Epithelial cell of proximal tubule (primary cell): ENCODE results near the gene PER2. TPM values are rescaled to one million over a fixed set of nuclear protein-coding genes. Genes with fewer than 3 reads are reported as not detected.

Source experiments
- DNase-seq: peaks from one replicate; pipeline ENCODE4 v3.0.0-alpha.2; 2011; ENCODE audit warnings: low read depth
- H3K4me3 ChIP-seq: 2 replicates; pipeline ENCODE4 v1.5.1; 2011; ENCODE audit warnings: low read depth, mild to moderate bottlenecking, low read length
- CTCF ChIP-seq: conservative IDR thresholded peaks from 2 replicates; pipeline ENCODE4 v1.5.1; 2012; ENCODE audit warnings: low read depth, mild to moderate bottlenecking, low read length
- total RNA-seq: library from RNA; depleted of rRNA; stranded (reverse); fragments of >200 nt; gene quantifications from 2 replicates; pipeline ENCODE4 v1.2.3, GENCODE V29; 2015

Gene PER2
- total RNA-seq, 1 donor from 2014 or later, result 0.86 TPM

GRCh38 chr2:238243496-238244076 lies 44.8 kb downstream of the PER2 start:
- H3K4me3 ChIP-seq, result no peak overlapping the region
- no peak for DNase-seq
- TF ChIP-seq CTCF, result no peak

DNA sequence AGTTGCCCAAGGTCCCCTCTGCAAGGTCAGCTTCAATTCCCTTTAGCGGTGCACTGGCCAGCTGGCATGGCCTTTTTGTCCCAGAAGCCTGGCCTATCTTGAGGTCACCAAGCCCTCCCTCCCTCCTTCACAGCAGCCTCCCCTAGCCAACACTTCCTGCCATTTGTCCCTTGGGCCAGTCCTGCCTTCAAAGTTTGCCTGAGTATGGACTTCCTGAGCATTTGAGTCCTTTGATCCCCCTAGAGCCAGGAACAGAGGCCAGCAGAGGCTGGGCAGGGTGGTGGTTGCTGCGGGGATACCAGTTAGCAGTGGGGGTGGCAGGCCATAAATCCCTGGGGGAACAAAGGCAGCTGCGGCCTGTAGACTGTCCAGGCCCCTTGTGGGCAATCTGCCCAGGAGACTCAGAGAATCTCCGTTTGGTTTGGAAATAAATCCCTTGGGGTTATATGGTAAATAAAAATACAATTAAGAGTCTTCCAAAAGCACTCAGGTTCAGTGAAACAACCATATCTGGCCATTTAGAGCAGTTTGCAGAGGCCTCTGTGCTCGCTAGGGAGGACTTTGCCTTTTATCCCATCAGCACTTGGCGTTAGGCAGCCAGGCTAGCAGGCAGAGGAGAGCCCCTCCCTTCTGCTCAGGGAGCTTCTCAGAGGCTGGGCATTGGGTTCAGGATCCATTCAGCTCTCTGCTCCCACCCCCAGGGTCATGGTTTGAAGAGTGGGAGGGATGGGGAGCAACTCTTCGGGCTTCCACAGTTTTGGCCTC lies 45.5 kb downstream of the PER2 start:
- no peak for DNase-seq
- no peak for TF ChIP-seq CTCF
- H3K4me3 ChIP-seq, result no peak overlapping the region

- H3K4me3 ChIP-seq, result no peak overlapping the region
- TF ChIP-seq CTCF, result no peak
- no peak for DNase-seq
Measured at GRCh38 chr2:238241970-238242369, 46.4 kb downstream of the PER2 start.

DNA sequence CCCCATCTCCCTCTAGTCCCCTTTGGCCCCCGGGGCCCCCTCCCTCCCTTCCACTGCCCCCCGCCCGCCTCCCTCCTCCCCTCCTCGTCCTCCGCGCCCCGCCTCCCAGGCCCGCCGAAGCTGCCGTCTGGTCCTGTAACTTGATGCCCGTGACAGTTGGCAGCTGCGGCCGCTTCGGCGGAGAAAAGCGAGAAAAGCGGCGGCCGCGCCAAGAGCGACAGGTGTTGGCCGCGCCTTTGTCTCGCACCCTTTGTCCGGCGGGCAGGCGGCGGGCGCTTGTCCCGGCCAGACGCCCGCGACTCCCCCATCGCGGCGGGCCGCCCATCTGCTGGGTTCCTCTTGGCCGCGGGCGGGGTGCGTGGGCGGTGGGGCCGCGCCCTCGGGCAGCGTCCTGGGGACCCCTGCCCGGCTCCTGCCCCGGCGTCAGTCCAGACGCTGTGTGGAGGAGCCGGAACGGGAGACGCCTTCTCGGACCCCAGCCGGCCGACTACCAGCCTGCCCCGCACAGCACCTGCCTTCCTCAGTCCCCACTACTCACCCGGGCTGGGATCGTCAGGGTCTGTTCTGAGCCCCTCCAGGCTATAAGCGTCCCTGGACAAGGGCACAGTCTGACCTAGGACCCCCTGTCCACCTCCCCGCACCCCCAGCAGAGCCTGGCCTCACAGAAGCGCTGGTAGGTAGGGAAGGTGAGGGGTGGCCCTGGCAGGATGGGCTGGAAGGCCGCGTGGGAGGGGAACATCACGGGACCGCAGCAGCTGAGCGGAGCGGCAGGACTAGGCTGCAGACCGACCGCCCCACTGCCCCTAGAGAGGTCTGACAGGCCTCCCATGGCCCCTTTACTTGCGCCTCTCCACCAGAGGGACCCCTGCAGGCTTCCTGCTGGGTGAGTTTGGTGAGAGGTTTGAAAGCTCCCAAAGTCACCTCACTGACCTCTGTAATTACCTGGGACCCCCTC lies 47.4 kb downstream of the PER2 start:
- peak overlapping the region; percentile 48 for H3K4me3 ChIP-seq
- no peak for TF ChIP-seq CTCF
- no peak for DNase-seq

- TF ChIP-seq CTCF, result no peak
- DNase-seq, result no peak
- H3K4me3 ChIP-seq, result peak within 1 kb of the TSS; percentile 68
Measured at GRCh38 chr2:238239863-238240756, 48.3 kb downstream of the PER2 start, which contains the start of gene HES6. Gene HES6, minus strand, starts transcription at chr2:238240038. Its CDS starts 133 bp downstream, at chr2:238239905.

DNA sequence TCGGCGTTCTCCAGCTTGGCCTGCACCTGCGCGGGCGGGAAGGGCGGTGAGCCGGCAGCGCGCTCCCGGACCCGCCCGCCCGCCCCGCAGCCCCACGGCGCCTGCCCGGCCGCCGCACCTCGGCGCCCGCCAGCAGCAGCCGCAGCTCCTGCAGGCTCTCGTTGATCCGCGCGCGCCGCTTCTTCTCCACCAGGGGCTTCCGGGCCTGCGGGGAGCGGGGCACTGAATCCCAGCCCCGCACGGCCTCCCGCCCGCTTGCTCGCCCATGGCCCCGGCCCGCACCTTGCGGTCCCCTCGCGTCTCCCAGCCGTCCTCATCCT lies 48.9 kb downstream of the PER2 start:
- no peak for TF ChIP-seq CTCF
- DNase-seq, result no peak

More for the DNA sequence above, 48.9 kb downstream of the PER2 start:
- H3K4me3 ChIP-seq, result peak overlapping the region; percentile 68
